ENCODE results near the gene MC1R.

GRCh38 chr16:89946515-89946914, 27.9 kb downstream of the MC1R start:
- TF ChIP-seq CTCF (IDR thresholded peaks at IDR 0.05; ENCODE audit: insufficient read depth, low read depth, low read length) (no peak), EZH2 (IDR thresholded peaks at IDR 0.05; ENCODE audit: insufficient read depth, low read length) (no peak)
